HEK293 (cell line): ENCODE results near the gene SLC6A11.

ENCODE experiments used
- CTCF ChIA-PET: fragments of 350-600 bp; formaldehyde crosslinking; extraction: SDS; loops from one replicate; lab custom pipeline; 2021; ENCODE audit warnings: antibody characterized with exemption; lab: Yijun Ruan, JAX
- POLR2A ChIA-PET: fragments of 300-600 bp; formaldehyde crosslinking; extraction: SDS; loops from one replicate; lab custom pipeline; 2020; ENCODE audit warnings: antibody characterized with exemption, inconsistent platforms; lab: Yijun Ruan, JAX
- H3K27ac ChIP-seq: fragments of 200-500 bp; sonication (Bioruptor generic); 2 replicates; pipeline ENCODE4 v1.5.1; 2014; ENCODE audit warnings: low read depth, low read length, control low read depth, inconsistent platforms; ENCODE audit errors: extremely low read depth
- H3K36me3 ChIP-seq, 2 experiments: fragments of 200-500 bp in 1 of 2; sonication (Bioruptor generic) in 1 of 2; 1 replicate in 1 of 2; 2 replicates in 1 of 2; pipeline ENCODE4 v1.5.1; 2014 to 2017; ENCODE audit warnings: inconsistent platforms in 2 of 2, low read length in 2 of 2; ENCODE audit not compliant: control insufficient read depth in 2 of 2, insufficient read depth in 1 of 2
- H3K4me1 ChIP-seq: fragments of 200-500 bp; sonication (Bioruptor generic); 2 replicates; pipeline ENCODE4 v1.5.1; 2014; ENCODE audit warnings: mild to moderate bottlenecking, low read length, inconsistent platforms; ENCODE audit not compliant: control insufficient read depth, insufficient read depth
- H3K4me3 ChIP-seq: 2 replicates; pipeline ENCODE4 v1.5.1; 2011; ENCODE audit warnings: low read depth, mild to moderate bottlenecking, control low read depth, low read length, moderate library complexity
- H3K9me3 ChIP-seq: fragments of 200-500 bp; sonication (Bioruptor generic); 2 replicates; pipeline ENCODE4 v1.5.1; 2014; ENCODE audit warnings: low read depth, low read length, inconsistent platforms; ENCODE audit not compliant: control insufficient read depth, insufficient read depth
- KLF10 ChIP-seq: fragments of 450-650 bp; IDR thresholded peaks from 2 replicates; pipeline ENCODE4 v1.5.1; 2018; ENCODE audit warnings: missing biosample characterization, mild to moderate bottlenecking, missing genetic modification characterization
- KLF7 ChIP-seq: fragments of 450-650 bp; formaldehyde crosslinking; IDR thresholded peaks from 2 replicates; pipeline ENCODE4 v1.5.1; 2016; ENCODE audit warnings: missing biosample characterization, missing genetic modification characterization, borderline replicate concordance
- KLF9 ChIP-seq: fragments of 450-650 bp; formaldehyde crosslinking; IDR thresholded peaks from 2 replicates; pipeline ENCODE4 v1.5.1; 2016; ENCODE audit warnings: missing biosample characterization, missing genetic modification characterization, low read depth
- PRDM10 ChIP-seq: fragments of 450-650 bp; formaldehyde crosslinking; IDR thresholded peaks from 2 replicates; pipeline ENCODE4 v1.5.1; 2016; ENCODE audit warnings: missing biosample characterization, missing genetic modification characterization
- REPIN1 ChIP-seq: fragments of 450-650 bp; formaldehyde crosslinking; IDR thresholded peaks from 2 replicates; pipeline ENCODE4 v1.5.1; 2017; ENCODE audit warnings: missing biosample characterization, missing genetic modification characterization, low read depth
- TRIM28 ChIP-seq: IDR thresholded peaks from 2 replicates; pipeline ENCODE4 v1.6.1; 2011; ENCODE audit warnings: low read length, control low read depth, borderline replicate concordance
- YY1 ChIP-seq: fragments of 450-650 bp; formaldehyde crosslinking; IDR thresholded peaks from 2 replicates; pipeline ENCODE4 v1.5.1; 2018; ENCODE audit warnings: missing biosample characterization, missing genetic modification characterization
- YY2 ChIP-seq: fragments of 450-650 bp; formaldehyde crosslinking; IDR thresholded peaks from 2 replicates; pipeline ENCODE4 v1.5.1; 2016; ENCODE audit warnings: missing biosample characterization, missing genetic modification characterization
- ZBTB48 ChIP-seq: fragments of 450-650 bp; formaldehyde crosslinking; IDR thresholded peaks from 2 replicates; pipeline ENCODE4 v1.5.1; 2016; ENCODE audit warnings: missing biosample characterization, missing genetic modification characterization
- ZFP69B ChIP-seq: fragments of 450-650 bp; formaldehyde crosslinking; IDR thresholded peaks from 2 replicates; pipeline ENCODE4 v1.5.1; 2016; ENCODE audit warnings: missing biosample characterization, missing genetic modification characterization
- ZIC2 ChIP-seq: fragments of 450-650 bp; formaldehyde crosslinking; IDR thresholded peaks from 2 replicates; pipeline ENCODE4 v1.5.1; 2016; ENCODE audit warnings: missing biosample characterization, missing genetic modification characterization
- ZNF112 ChIP-seq: fragments of 450-650 bp; formaldehyde crosslinking; IDR thresholded peaks from 2 replicates; pipeline ENCODE4 v1.5.0; 2017; ENCODE audit warnings: missing biosample characterization, missing genetic modification characterization
- ZNF133 ChIP-seq: fragments of 450-650 bp; formaldehyde crosslinking; IDR thresholded peaks from 2 replicates; pipeline ENCODE4 v1.5.1; 2016; ENCODE audit warnings: missing biosample characterization, missing genetic modification characterization
- ZNF311 ChIP-seq: fragments of 450-650 bp; formaldehyde crosslinking; IDR thresholded peaks from 2 replicates; pipeline ENCODE4 v1.5.1; 2017; ENCODE audit warnings: missing biosample characterization, missing genetic modification characterization, borderline replicate concordance
- ZNF350 ChIP-seq: fragments of 450-650 bp; formaldehyde crosslinking; IDR thresholded peaks from 2 replicates; pipeline ENCODE4 v1.5.0; 2017; ENCODE audit warnings: missing biosample characterization, mild to moderate bottlenecking, missing genetic modification characterization
- ZNF37A ChIP-seq: fragments of 450-650 bp; IDR thresholded peaks from 2 replicates; pipeline ENCODE4 v1.5.1; 2018; ENCODE audit warnings: missing biosample characterization, missing genetic modification characterization
- ZNF549 ChIP-seq: fragments of 450-650 bp; IDR thresholded peaks from 2 replicates; pipeline ENCODE4 v1.5.1; 2018; ENCODE audit warnings: missing biosample characterization, missing genetic modification characterization, mild to moderate bottlenecking, inconsistent platforms, moderate library complexity
- ZNF623 ChIP-seq: fragments of 450-650 bp; formaldehyde crosslinking; IDR thresholded peaks from 2 replicates; pipeline ENCODE4 v1.5.1; 2016; ENCODE audit warnings: missing biosample characterization, missing genetic modification characterization
- TF ChIP-seq, protein P1 (sequence below): fragments of 450-650 bp; formaldehyde crosslinking; IDR thresholded peaks from 2 replicates; pipeline ENCODE4 v1.5.1; 2016; ENCODE audit warnings: missing biosample characterization, missing genetic modification characterization
- TF ChIP-seq, protein P2 (sequence below): fragments of 450-650 bp; formaldehyde crosslinking; IDR thresholded peaks from 2 replicates; pipeline ENCODE4 v1.5.1; 2017; ENCODE audit warnings: missing biosample characterization, missing genetic modification characterization

Gene SLC6A11

GRCh38 chr3:10952525-10952924 is 136.5 kb downstream of the SLC6A11 start:
- Histone ChIP-seq H3K36me3 (no peaks in the 10 kb centered on the region), H3K27ac (no peak overlapping the region), H3K4me1 (no peaks in the 10 kb centered on the region), H3K9me3 (no peaks in the 10 kb centered on the region), H3K4me3 (no peak overlapping the region)
- ChIA-PET POLR2A (no interaction called here), CTCF (interaction anchor here (0.5 to 4.3 kb wide), 4 partner anchors 8 to 383 kb away, joined by 3 to 17 read pairs (median 8); no protein-coding TSS in a partner anchor)
- TF ChIP-seq ZNF112 (tag by site-specific recombination) (no peak), KLF9 (tag by site-specific recombination) (no peak)

DNA sequence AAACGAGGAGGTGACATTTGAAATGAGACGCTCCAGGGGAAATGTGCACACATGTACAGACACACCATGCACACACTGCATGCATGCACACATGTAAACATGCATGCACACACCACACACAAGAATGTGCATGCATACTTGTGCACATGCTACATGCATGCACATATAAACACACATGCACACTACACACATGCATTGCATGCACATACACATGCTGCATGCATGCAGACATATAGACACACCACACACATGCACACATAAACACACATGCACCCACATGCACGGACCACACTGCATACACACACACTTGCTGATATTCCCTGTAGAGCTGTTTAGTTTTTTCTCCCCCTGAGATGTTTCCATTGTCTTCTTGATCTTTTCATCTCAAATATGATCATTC is 138.7 kb downstream of the SLC6A11 start:
- ChIA-PET POLR2A (no interaction called here), CTCF (interaction anchor here (0.6 to 4.3 kb wide), 6 partner anchors 8 to 196 kb away, joined by 3 to 17 read pairs (median 5); no protein-coding TSS in a partner anchor)
- no peaks in the 10 kb centered on the region for H3K36me3 ChIP-seq
- peaks cover 2% of the 10 kb centered on the region; the same call in 1 of the 2 replicates for H3K4me1 ChIP-seq
- no peaks in the 10 kb centered on the region for H3K9me3 ChIP-seq
- H3K4me3 ChIP-seq = no peak overlapping the region
- no peak for TF ChIP-seq ZNF350 (tag by site-specific recombination)
- TF ChIP-seq KLF7 (tag by site-specific recombination) = no peak
- no peak for TF ChIP-seq REPIN1
- no peak for TF ChIP-seq ZNF549 (tag by site-specific recombination)
- no peak overlapping the region for H3K27ac ChIP-seq

- TF ChIP-seq TRIM28 (no peak), ZNF133 (tag by site-specific recombination) (no peak), ZIC2 (tag by site-specific recombination) (peak; percentile 98)
- H3K27ac ChIP-seq = no peak overlapping the region
- peaks cover 2% of the 10 kb centered on the region; the same call in 1 of the 2 replicates for H3K4me1 ChIP-seq
- ChIA-PET CTCF (interaction anchor here (1.3 to 4.3 kb wide), 3 partner anchors 10 to 105 kb away, joined by 5 to 17 read pairs (median 9); no protein-coding TSS in a partner anchor), POLR2A (no interaction called here)
- no peaks in the 10 kb centered on the region for H3K36me3 ChIP-seq
- no peaks in the 10 kb centered on the region for H3K9me3 ChIP-seq
- H3K4me3 ChIP-seq = no peak overlapping the region
Observed at GRCh38 chr3:10955711-10956453, 139.9 kb downstream of the SLC6A11 start.

GRCh38 chr3:10956531-10956930 is 140.5 kb downstream of the SLC6A11 start:
- Histone ChIP-seq H3K4me1 (peaks cover 2% of the 10 kb centered on the region; the same call in 1 of the 2 replicates), H3K9me3 (no peaks in the 10 kb centered on the region), H3K27ac (no peak overlapping the region), H3K36me3 (no peaks in the 10 kb centered on the region), H3K4me3 (no peak overlapping the region)
- ChIA-PET CTCF (interaction anchor here (0.6 to 1.6 kb wide), 3 partner anchors 11 to 25 kb away, joined by 5 to 9 read pairs (median 5); no protein-coding TSS in a partner anchor), POLR2A (no interaction called here)
- TF ChIP-seq ZFP69B (tag by site-specific recombination) = no peak
- no peak for TF ChIP-seq ZNF37A
- TF ChIP-seq, protein P1, sequence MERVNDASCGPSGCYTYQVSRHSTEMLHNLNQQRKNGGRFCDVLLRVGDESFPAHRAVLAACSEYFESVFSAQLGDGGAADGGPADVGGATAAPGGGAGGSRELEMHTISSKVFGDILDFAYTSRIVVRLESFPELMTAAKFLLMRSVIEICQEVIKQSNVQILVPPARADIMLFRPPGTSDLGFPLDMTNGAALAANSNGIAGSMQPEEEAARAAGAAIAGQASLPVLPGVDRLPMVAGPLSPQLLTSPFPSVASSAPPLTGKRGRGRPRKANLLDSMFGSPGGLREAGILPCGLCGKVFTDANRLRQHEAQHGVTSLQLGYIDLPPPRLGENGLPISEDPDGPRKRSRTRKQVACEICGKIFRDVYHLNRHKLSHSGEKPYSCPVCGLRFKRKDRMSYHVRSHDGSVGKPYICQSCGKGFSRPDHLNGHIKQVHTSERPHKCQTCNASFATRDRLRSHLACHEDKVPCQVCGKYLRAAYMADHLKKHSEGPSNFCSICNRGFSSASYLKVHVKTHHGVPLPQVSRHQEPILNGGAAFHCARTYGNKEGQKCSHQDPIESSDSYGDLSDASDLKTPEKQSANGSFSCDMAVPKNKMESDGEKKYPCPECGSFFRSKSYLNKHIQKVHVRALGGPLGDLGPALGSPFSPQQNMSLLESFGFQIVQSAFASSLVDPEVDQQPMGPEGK (tag by site-specific recombination) = no peak
- TF ChIP-seq YY1 (tag by site-specific recombination) = no peak
- no peak for TF ChIP-seq YY2 (tag by site-specific recombination)
- no peak for TF ChIP-seq KLF10 (tag by site-specific recombination)
- TF ChIP-seq ZNF311 = no peak
- TF ChIP-seq PRDM10 (tag by site-specific recombination) = no peak
- TF ChIP-seq ZNF623 (tag by site-specific recombination) = no peak
- TF ChIP-seq, protein P2, sequence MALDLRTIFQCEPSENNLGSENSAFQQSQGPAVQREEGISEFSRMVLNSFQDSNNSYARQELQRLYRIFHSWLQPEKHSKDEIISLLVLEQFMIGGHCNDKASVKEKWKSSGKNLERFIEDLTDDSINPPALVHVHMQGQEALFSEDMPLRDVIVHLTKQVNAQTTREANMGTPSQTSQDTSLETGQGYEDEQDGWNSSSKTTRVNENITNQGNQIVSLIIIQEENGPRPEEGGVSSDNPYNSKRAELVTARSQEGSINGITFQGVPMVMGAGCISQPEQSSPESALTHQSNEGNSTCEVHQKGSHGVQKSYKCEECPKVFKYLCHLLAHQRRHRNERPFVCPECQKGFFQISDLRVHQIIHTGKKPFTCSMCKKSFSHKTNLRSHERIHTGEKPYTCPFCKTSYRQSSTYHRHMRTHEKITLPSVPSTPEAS = no peak
- TF ChIP-seq ZBTB48 (tag by site-specific recombination) = no peak
